T-cell (primary cell): ENCODE results near the gene ADAMTS1. TPM values are rescaled to one million over a fixed set of nuclear protein-coding genes. Genes with fewer than 3 reads are reported as not detected.

Source experiments
- ATAC-seq, 4 experiments: fragments of 200-7000 bp in 3 of 4; fragments of 150-1000 bp in 1 of 4; cut with Tn5 transposase; replicated peaks in 1 of 4; 1 replicate in 3 of 4; 2 replicates in 1 of 4; pipeline ENCODE4 v1.10.0; 2021; ENCODE audit warnings: moderate library complexity in 3 of 4, mild to moderate bottlenecking in 2 of 4, moderate number of reproducible peaks in 1 of 4
- CTCF ChIA-PET, 2 donors: fragments of 300-600 bp; sonication (Branson Sonifier 250); formaldehyde crosslinking; loops; one replicate each; lab custom pipeline; 2022; ENCODE audit warnings: antibody characterized with exemption in 2 of 2; lab: Charles Lee
- POLR2A ChIA-PET, 2 donors: fragments of 300-600 bp; sonication (Branson Sonifier 250); formaldehyde crosslinking; loops; one replicate each; lab custom pipeline; 2022; ENCODE audit warnings: antibody characterized with exemption in 2 of 2; lab: Charles Lee
- DNase-seq, 35 experiments: peaks; one replicate each; pipeline versions ENCODE4 v3.0.0 to v3.0.0-alpha.2; 2013 to 2023
- H3K27ac ChIP-seq: one replicate; pipeline ENCODE4 v1.5.1; 2013; ENCODE audit warnings: low read length
- H3K27me3 ChIP-seq, 2 experiments: replicated peaks in 1 of 2; 1 replicate in 1 of 2; 2 replicates in 1 of 2; pipeline versions ENCODE4 v1.6.1 to v1.7.0; 2013; ENCODE audit warnings: low read length in 1 of 2, mixed read lengths in 1 of 2; ENCODE audit not compliant: control insufficient read depth in 2 of 2, insufficient read depth in 2 of 2; ENCODE audit errors: extremely low read depth in 1 of 2
- H3K36me3 ChIP-seq, 2 donors: 1 replicate in 1 of 2; 2 replicates in 1 of 2; pipeline versions ENCODE4 v1.6.1 to v1.7.0; 2013; ENCODE audit warnings: low read length in 1 of 2; ENCODE audit not compliant: control insufficient read depth in 2 of 2, insufficient read depth in 1 of 2; ENCODE audit errors: extremely low read depth in 1 of 2
- H3K4me1 ChIP-seq, 2 experiments: 1 replicate in 1 of 2; 2 replicates in 1 of 2; pipeline versions ENCODE4 v1.6.1 to v1.7.0; 2013; ENCODE audit warnings: low read length in 2 of 2, mixed read lengths in 1 of 2; ENCODE audit not compliant: insufficient read depth in 2 of 2, control insufficient read depth in 1 of 2; ENCODE audit errors: extremely low read depth in 1 of 2
- H3K4me3 ChIP-seq, 2 donors: 1 replicate in 1 of 2; 2 replicates in 1 of 2; pipeline versions ENCODE4 v1.5.1 to v1.7.0; 2013; ENCODE audit warnings: mild to moderate bottlenecking in 2 of 2, low read length in 1 of 2, moderate library complexity in 1 of 2; ENCODE audit not compliant: control insufficient read depth in 1 of 2; ENCODE audit errors: extremely low read depth in 1 of 2
- H3K9me3 ChIP-seq: 2 replicates; pipeline ENCODE4 v1.7.0; 2013
- H3K27ac Mint-ChIP-seq, 2 donors: one replicate each; pipeline ENCODE4 v1.8.0; 2020 to 2021; ENCODE audit warnings: mild to moderate bottlenecking in 2 of 2, mixed read lengths in 2 of 2
- H3K27me3 Mint-ChIP-seq, 2 donors: one replicate each; pipeline ENCODE4 v1.8.0; 2021 to 2022; ENCODE audit warnings: mixed read lengths in 2 of 2
- H3K36me3 Mint-ChIP-seq: one replicate; pipeline ENCODE4 v1.8.0; 2021; ENCODE audit warnings: mixed read lengths
- H3K4me1 Mint-ChIP-seq, 3 donors: one replicate each; pipeline ENCODE4 v1.8.0; 2020 to 2022; ENCODE audit warnings: mixed read lengths in 3 of 3, mild to moderate bottlenecking in 1 of 3
- H3K4me3 Mint-ChIP-seq, 3 donors: one replicate each; pipeline ENCODE4 v1.8.0; 2020 to 2022; ENCODE audit warnings: mild to moderate bottlenecking in 3 of 3, mixed read lengths in 3 of 3, moderate library complexity in 3 of 3
- H3K9me3 Mint-ChIP-seq, 3 donors: one replicate each; pipeline ENCODE4 v1.8.0; 2020 to 2022; ENCODE audit warnings: mixed read lengths in 3 of 3
- WGBS: methylation state at CpG from one replicate; pipeline ENCODE4 v1.1.5; 2013; ENCODE audit warnings: missing lambda C conversion rate; ENCODE audit not compliant: insufficient coverage; 5-methylcytosine and 5-hydroxymethylcytosine counted together
- total RNA-seq, 35 experiments: library from RNA in 6 of 35; stranded (reverse) in 6 of 35; fragments of 120-200 nt in 1 of 35; gene quantifications; one replicate each; pipeline versions ENCODE4 v1.2.1 to v1.2.4 and lab custom pipeline; 2013 to 2026

Gene ADAMTS1
- total RNA-seq, 5 donors from 2014 or later (not counting 1 experiment from before 2014, with no cell fraction given) = 0.40 to 1.7 (median 0.72) TPM

GRCh38 chr21:26806801-26807295 is 38.4 kb downstream of the ADAMTS1 start:
- Histone ChIP-seq H3K9me3 (no peaks in the 10 kb centered on the region), H3K27ac (no peak overlapping the region), H3K36me3 (no peaks in the 10 kb centered on the region), H3K4me1 (no peaks in the 10 kb centered on the region), H3K27me3 (no peaks in the 10 kb centered on the region), H3K4me3 (no peak overlapping the region)
- DNase-seq = no peak
- WGBS = 50% methylated on average over 1 of the region's 5 CpGs
- Mint-ChIP-seq H3K4me1 (no peaks in the 10 kb centered on the region), H3K36me3 (no peaks in the 10 kb centered on the region), H3K27ac (no peak overlapping the region), H3K9me3 (no peaks in the 10 kb centered on the region), H3K4me3 (no peak overlapping the region), H3K27me3 (peaks cover 5 to 16% of the 10 kb centered on the region in 2 donors)
- no peak for ATAC-seq
- ChIA-PET POLR2A (interaction anchor here in 1 of 2 donors (0.6 kb wide), 1 partner anchor 1685 kb away, joined by 3 read pairs; no protein-coding TSS in a partner anchor), CTCF (interaction anchor here in 1 of 2 donors (1.0 kb wide), 1 partner anchor 9 kb away, joined by 5 read pairs; no protein-coding TSS in a partner anchor)

- Histone ChIP-seq H3K4me1 (no peaks in the 10 kb centered on the region), H3K9me3 (no peaks in the 10 kb centered on the region), H3K27ac (no peak overlapping the region), H3K27me3 (no peaks in the 10 kb centered on the region), H3K36me3 (no peaks in the 10 kb centered on the region), H3K4me3 (no peak overlapping the region)
- no peaks in the 10 kb centered on the region for H3K4me1 Mint-ChIP-seq
- no peak for DNase-seq
- H3K27ac Mint-ChIP-seq = no peak overlapping the region
- no peaks in the 10 kb centered on the region for H3K36me3 Mint-ChIP-seq
- H3K4me3 Mint-ChIP-seq = no peak overlapping the region
- CTCF ChIA-PET = no interaction called here
- no peaks in the 10 kb centered on the region for H3K9me3 Mint-ChIP-seq
- WGBS = 92% methylated on average over 2 of the region's 5 CpGs
- peaks cover 6 to 10% of the 10 kb centered on the region in 2 donors for H3K27me3 Mint-ChIP-seq
- POLR2A ChIA-PET = no interaction called here
- no peak for ATAC-seq
Measured at GRCh38 chr21:26804895-26805609, 40.2 kb downstream of the ADAMTS1 start.

GRCh38 chr21:26801498-26801897 is 43.7 kb downstream of the ADAMTS1 start:
- WGBS = no CpG with 5 or more reads among the region's 1 CpG

DNA sequence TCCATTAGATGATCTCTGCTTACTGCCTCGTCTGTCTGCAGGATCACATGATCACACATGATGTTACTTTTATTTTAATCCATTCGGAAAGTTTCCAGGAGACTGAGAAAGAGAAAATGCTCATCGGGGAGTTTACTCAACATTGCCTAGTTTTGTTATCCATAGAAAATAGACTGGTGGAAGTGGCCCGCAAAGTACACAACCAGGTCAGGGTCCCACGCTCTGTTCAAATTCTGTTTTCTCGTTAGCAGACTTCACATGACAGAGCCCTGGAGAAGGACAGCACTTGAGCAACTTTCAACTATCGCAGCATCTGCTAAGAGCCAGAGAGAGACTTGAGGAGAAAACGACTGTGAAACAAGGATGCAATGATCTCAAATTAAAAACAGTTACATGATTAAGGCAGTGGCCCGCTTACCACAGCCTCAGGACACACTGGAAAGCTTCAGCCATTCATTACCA is 44.2 kb downstream of the ADAMTS1 start:
- WGBS = 89% methylated on average over 6 of the region's 9 CpGs
- no peak overlapping the region for H3K27ac ChIP-seq
- H3K9me3 ChIP-seq = no peaks in the 10 kb centered on the region
- no peaks in the 10 kb centered on the region for H3K4me1 ChIP-seq
- Mint-ChIP-seq H3K36me3 (no peaks in the 10 kb centered on the region), H3K9me3 (no peaks in the 10 kb centered on the region), H3K4me1 (no peaks in the 10 kb centered on the region), H3K27ac (no peak overlapping the region), H3K4me3 (no peak overlapping the region), H3K27me3 (peaks cover 2 to 13% of the 10 kb centered on the region in 2 donors)
- H3K36me3 ChIP-seq = no peaks in the 10 kb centered on the region
- ChIA-PET POLR2A (no interaction called here), CTCF (no interaction called here)
- H3K4me3 ChIP-seq = no peak overlapping the region
- no peak for ATAC-seq
- H3K27me3 ChIP-seq = no peaks in the 10 kb centered on the region
- DNase-seq = no peak

More at GRCh38 chr21:26801498-26801897, 43.7 kb downstream of the ADAMTS1 start:
- H3K9me3 ChIP-seq = no peaks in the 10 kb centered on the region
- ChIA-PET POLR2A (no interaction called here), CTCF (no interaction called here)
- Mint-ChIP-seq H3K27me3 (peaks cover 2 to 12% of the 10 kb centered on the region in 2 donors), H3K4me1 (no peaks in the 10 kb centered on the region), H3K9me3 (no peaks in the 10 kb centered on the region), H3K36me3 (no peaks in the 10 kb centered on the region), H3K27ac (no peak overlapping the region), H3K4me3 (no peak overlapping the region)
- H3K4me1 ChIP-seq = no peaks in the 10 kb centered on the region
- no peaks in the 10 kb centered on the region for H3K27me3 ChIP-seq
- DNase-seq (no peak), ATAC-seq (no peak)
- no peak overlapping the region for H3K27ac ChIP-seq
- no peak overlapping the region for H3K4me3 ChIP-seq
- H3K36me3 ChIP-seq = no peaks in the 10 kb centered on the region

- no CpG with 5 or more reads among the region's 2 CpGs for WGBS
- Mint-ChIP-seq H3K27me3 (peaks cover 2 to 13% of the 10 kb centered on the region in 2 donors), H3K4me3 (no peak overlapping the region), H3K4me1 (no peaks in the 10 kb centered on the region), H3K27ac (no peak overlapping the region), H3K9me3 (no peaks in the 10 kb centered on the region), H3K36me3 (no peaks in the 10 kb centered on the region)
- POLR2A ChIA-PET = no interaction called here
- no peaks in the 10 kb centered on the region for H3K36me3 ChIP-seq
- no peak overlapping the region for H3K4me3 ChIP-seq
- CTCF ChIA-PET = no interaction called here
- DNase-seq (no peak), ATAC-seq (no peak)
- H3K27ac ChIP-seq = no peak overlapping the region
- no peaks in the 10 kb centered on the region for H3K27me3 ChIP-seq
- H3K4me1 ChIP-seq = no peaks in the 10 kb centered on the region
- H3K9me3 ChIP-seq = no peaks in the 10 kb centered on the region
Measured at GRCh38 chr21:26800455-26800854, 44.8 kb downstream of the ADAMTS1 start.

DNA sequence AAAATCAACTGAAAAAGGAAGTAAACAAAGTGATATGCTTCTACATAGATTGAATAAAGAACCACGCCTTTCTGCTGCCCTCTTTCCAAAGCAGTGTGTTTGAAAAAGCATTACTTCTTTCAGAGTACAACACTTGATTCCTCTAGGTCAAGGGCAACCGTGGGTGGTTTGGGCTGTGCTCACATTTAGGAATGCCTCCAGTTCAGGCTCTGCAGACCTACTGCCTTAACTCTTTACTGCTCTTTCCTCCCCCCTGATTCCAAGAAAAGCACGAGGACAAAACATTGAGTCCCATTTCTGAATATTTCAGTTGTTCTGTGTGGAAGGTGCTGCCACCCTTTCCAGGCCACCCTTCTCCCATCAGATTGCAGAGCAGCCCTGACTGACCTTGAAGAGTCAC is 45.2 kb downstream of the ADAMTS1 start:
- ATAC-seq (no peak), DNase-seq (no peak)
- no peak overlapping the region for H3K27ac Mint-ChIP-seq
- H3K27ac ChIP-seq = no peak overlapping the region
- 38% methylated on average over 1 of the region's 3 CpGs for WGBS
- no peak overlapping the region for H3K4me3 Mint-ChIP-seq
- H3K4me1 ChIP-seq = no peaks in the 10 kb centered on the region
- no peaks in the 10 kb centered on the region for H3K36me3 Mint-ChIP-seq
- peaks cover 2 to 13% of the 10 kb centered on the region in 2 donors for H3K27me3 Mint-ChIP-seq
- H3K36me3 ChIP-seq = no peaks in the 10 kb centered on the region
- no peak overlapping the region for H3K4me3 ChIP-seq
- CTCF ChIA-PET = no interaction called here
- POLR2A ChIA-PET = no interaction called here
- no peaks in the 10 kb centered on the region for H3K9me3 Mint-ChIP-seq
- no peaks in the 10 kb centered on the region for H3K4me1 Mint-ChIP-seq
- H3K27me3 ChIP-seq = no peaks in the 10 kb centered on the region
- no peaks in the 10 kb centered on the region for H3K9me3 ChIP-seq
